Measurements from ENCODE around the gene NPEPL1.

Gene NPEPL1

DNA sequence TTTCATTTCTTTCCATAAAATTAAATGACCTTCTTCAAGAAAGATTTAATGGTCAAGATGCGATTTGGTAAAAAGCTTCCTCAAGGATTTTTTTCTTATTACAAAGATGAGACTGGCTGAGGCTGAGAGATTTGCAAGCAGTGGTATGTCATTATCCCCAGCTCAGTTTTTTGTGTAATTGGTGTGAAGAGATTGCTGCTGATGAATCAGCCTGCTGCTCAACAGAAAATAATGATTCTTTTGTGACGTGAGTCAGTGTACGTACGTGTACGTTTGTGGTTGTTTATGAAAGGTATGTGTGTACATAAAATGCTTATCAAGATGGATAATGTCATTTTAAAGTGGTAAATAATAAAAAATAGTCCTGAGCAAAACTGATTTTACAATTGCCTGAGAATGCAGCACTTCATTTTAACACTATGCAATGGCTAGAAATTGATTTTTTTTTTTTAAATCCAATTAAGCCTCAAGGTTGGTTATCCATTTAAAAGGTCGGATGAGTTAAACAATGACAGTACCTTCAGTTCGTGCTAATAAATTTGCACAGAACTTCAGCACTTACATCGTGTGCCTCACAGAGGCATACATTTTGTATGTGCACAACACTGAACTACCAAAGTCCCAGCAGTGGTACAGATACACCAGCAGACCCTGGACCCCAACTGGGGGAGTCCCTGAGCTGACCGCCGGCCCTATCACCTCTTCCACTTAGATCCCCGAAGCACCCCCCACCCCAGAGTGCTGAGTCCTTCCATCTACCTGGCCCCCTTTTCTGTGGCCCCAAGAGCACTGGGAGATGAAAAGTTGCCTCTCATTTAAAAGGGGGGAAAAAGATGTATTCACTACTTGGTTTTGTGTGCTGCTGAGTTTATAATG, 9.7 kb upstream of the NPEPL1 start:
- Mint-ChIP-seq H3K4me1 (no peaks in the 10 kb centered on the region), H3K4me3 (no peak overlapping the region), H3K9me3 (no peaks in the 10 kb centered on the region), H3K27me3 (no peaks in the 10 kb centered on the region), H3K36me3 (peaks cover 14% of the 10 kb centered on the region), H3K27ac (no peak overlapping the region)
- DNase-seq (ENCODE audit: low spot score in 2 of 2) (no peak), ATAC-seq (ENCODE audit: low read depth) (no peak)

DNA sequence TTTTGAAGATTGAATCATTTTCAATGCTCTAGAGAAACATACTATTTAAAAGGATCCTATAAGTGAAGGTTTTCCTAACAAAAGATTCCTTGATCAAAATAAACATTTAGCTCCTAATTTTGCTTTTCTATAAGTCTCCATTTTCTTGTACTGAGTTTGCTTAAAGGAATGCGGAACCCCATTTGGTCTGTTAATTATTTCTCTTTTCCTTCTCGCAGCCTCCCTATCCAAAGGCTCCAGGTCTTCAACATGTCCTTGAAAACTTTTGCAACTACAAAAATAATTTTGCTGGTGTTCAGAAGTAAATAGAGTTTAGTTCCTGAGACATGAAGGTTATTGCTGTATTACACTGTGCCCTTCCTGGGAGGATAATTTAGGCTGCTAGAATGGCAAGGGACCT, 8.3 kb upstream of the NPEPL1 start:
- no peaks in the 10 kb centered on the region for H3K9me3 Mint-ChIP-seq
- ATAC-seq (ENCODE audit: low read depth): no peak
- peaks cover 14% of the 10 kb centered on the region for H3K36me3 Mint-ChIP-seq

DNA sequence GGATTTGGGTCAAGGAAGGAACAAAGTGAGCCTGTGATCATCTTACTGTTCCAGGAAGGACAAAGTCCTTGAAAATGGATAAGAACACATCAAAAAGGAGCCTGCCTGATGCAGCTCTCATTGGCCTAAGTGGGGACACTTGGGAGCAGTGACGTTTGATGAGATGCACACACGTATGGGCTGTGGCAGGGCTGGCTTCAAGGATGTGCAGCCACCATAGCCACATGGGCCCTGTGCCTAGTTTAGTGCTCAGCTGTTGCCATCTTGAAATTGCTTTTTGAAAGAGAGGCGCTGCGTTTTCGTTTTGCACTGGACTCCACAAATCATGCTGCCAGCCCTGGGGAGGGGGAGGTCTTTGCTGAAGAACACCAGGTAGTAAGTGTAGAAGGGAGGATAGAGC, 6.6 kb upstream of the NPEPL1 start:
- Mint-ChIP-seq H3K27me3 (no peaks in the 10 kb centered on the region), H3K36me3 (peaks cover 10% of the 10 kb centered on the region), H3K27ac (no peak overlapping the region), H3K4me3 (no peak overlapping the region), H3K4me1 (no peaks in the 10 kb centered on the region), H3K9me3 (no peaks in the 10 kb centered on the region)
- no peak for ATAC-seq (ENCODE audit: low read depth)
- no peak for DNase-seq (ENCODE audit: low spot score in 2 of 2)

More for the DNA sequence above, 8.3 kb upstream of the NPEPL1 start:
- Mint-ChIP-seq H3K4me3 (no peak overlapping the region), H3K4me1 (no peaks in the 10 kb centered on the region), H3K27ac (no peak overlapping the region), H3K27me3 (no peaks in the 10 kb centered on the region)
- DNase-seq (ENCODE audit: low spot score in 2 of 2): no peak

DNA sequence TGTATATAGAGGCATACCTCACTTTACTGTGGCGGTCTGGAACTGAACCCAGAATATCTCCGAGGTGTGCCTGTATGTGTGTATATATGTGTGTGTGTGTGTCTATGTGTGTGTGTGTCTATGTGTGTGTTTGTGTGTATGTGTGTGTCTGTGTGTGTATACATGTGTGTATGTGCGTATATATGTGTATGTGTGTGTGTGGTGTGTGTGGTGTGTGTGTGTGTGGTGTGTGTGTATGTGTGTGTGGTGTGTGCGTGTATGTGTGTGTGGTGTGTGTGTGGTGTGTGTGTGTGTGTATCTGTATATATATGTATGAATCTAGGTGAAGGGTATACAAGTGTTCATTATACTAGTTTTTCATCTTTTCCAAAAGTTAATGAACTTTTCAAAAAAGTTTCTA, 4.2 kb upstream of the NPEPL1 start:
- DNase-seq (ENCODE audit: low spot score in 2 of 2) (no peak), ATAC-seq (ENCODE audit: low read depth) (no peak)
- H3K27me3 Mint-ChIP-seq: no peaks in the 10 kb centered on the region
- no peak overlapping the region for H3K4me3 Mint-ChIP-seq
- H3K9me3 Mint-ChIP-seq: no peaks in the 10 kb centered on the region
- peaks cover 7% of the 10 kb centered on the region for H3K36me3 Mint-ChIP-seq
- H3K27ac Mint-ChIP-seq: no peak overlapping the region
- H3K4me1 Mint-ChIP-seq: peaks cover 2% of the 10 kb centered on the region

DNA sequence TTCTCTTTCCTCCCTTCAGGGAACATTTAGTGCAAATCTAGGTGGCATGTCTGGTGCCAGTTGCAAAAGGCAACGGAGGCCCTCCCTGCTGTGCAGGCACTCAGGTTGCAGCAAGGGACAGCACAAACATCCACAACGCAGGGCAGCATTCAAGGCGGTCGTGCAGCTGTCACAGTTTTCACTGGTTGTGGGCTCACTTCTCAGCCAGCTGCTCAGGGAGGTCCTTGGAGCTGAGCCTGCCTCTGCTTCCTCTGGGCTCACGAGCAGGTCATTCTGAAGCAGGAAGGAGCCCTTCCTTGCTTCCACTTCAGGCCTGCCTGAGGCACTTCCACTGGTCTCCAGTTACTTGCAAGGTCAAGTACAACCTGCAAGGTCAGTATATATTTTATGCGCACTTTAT, 3.8 kb upstream of the NPEPL1 start:
- ATAC-seq (ENCODE audit: low read depth): no peak
- Mint-ChIP-seq H3K27me3 (no peaks in the 10 kb centered on the region), H3K4me1 (peaks cover 5% of the 10 kb centered on the region), H3K4me3 (no peak overlapping the region), H3K36me3 (peaks cover 7% of the 10 kb centered on the region), H3K27ac (no peak overlapping the region), H3K9me3 (no peaks in the 10 kb centered on the region)
- DNase-seq (ENCODE audit: low spot score in 2 of 2): no peak

DNA sequence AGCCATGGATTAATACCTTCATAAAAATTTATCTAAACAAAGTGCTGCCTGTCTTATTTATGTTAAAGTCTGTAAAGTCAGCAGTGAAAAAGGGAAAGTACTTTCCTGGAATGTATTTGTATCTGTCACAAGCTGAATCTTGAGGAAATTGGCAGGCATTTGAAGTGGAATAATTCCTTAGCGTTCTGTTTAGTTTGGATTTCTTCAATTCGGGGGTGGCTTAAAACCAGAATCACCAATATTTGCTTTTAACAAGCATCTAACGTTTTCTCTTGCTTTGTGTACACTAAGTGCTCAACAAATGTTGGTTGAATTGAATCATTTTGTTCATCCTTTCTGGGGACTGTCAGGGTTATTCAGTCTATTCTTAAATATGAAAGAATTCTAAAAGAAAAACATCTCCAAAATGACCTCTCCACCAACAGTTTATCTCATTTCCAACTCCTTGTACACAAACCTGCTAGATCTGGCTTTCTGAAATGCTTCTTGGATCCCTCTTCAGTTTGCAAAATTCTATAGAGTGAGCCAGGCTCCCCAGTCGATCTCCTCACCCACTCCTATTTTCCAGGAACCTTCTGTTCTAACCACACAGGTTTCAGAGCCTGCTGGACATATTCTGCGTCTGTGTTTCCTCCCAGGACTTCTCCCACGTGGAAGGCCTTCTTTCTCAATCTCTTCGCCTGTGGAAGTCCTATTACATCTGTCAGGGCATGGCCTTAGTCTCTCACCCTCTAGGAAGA, 2.0 kb upstream of the NPEPL1 start:
- Mint-ChIP-seq H3K4me1 (peaks cover 5% of the 10 kb centered on the region), H3K36me3 (peaks cover 4% of the 10 kb centered on the region), H3K4me3 (peak overlapping the region; percentile 30), H3K27me3 (no peaks in the 10 kb centered on the region), H3K27ac (no peak overlapping the region), H3K9me3 (no peaks in the 10 kb centered on the region)
- no peak for ATAC-seq (ENCODE audit: low read depth)
- no peak for DNase-seq (ENCODE audit: low spot score in 2 of 2)

DNA sequence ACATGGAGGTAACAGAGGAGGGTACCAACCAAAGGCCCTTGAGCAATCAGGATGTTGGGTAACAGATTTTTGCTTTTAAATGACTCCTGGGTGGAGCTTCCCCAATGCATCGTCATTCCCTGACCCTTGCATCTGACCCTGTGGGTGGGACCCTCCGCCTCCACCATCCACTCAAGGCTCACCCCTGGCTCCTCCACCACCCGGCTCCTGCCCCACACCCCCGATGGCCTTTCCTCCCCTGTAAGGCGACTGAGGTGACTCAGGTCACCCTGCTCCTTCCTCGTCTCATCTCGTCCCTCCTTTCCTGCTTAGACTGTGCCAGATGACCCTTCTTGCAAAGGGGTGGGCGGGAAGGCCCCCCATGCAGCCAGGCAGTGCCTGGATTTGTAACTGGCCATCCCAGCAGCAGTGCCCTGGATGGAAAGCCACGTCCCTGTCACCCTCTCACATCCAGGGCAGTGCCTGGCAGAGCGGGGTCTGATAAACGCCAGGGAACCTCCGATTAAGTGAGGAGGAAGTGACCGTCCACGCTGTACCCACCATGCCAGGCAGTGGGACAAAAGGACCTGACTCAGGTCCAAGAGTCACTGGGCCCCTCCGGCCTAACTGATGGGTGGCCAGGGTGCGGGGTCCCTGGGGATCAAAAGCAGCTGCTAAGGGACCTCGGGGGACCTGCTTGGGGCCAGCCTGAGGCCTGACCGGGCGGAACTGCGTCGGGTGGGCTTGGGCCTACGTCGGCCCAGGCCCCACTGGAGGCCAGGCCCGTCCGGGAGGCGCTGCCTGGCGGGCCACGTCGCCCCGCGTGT, 624 bp upstream of the NPEPL1 start:
- no peak for ATAC-seq (ENCODE audit: low read depth)

DNA sequence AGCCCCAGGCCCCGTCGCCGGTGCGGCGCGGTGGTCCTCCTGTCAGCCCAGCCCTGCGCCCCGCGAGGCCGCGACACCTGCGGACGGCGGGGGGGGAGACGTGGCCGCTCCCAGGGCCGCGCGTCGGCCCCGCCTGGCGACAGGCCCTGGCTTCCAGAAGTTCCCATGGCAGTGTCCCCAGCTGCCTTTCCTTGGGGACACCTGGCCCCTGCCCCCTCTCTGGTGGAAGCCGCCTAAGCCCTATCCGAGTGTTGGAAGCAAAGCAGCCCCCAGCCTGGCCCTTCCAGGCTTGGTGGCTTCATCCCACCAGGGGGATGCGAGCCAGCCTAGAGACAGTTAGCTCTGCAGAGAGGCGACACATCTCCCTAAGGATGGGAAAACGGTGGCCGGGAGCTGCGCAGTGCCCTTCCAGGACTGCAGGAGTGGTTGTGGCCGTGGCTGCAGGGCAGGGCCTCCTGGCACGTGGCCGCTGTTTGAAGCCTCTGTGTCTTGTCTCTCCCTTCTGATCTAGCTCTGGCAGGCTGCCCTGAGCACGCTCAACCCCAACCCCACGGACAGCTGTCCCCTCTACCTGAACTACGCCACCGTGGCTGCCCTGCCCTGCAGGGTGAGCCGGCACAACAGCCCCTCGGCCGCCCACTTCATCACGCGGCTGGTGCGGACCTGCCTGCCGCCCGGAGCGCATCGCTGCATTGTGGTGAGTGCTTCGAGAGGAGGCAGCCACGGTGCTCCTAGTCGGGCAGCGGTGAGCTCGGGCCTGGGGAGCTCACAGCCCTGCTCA, 816 bp downstream of the NPEPL1 start:
- peaks cover 5% of the 10 kb centered on the region for H3K4me1 Mint-ChIP-seq
- peak overlapping the region; percentile 81 for H3K4me3 Mint-ChIP-seq
- DNase-seq (ENCODE audit: low spot score in 2 of 2) (peak in 1 of 2 donors; percentile 18), ATAC-seq (ENCODE audit: low read depth) (no peak)
- no peaks in the 10 kb centered on the region for H3K9me3 Mint-ChIP-seq
- no peaks in the 10 kb centered on the region for H3K27me3 Mint-ChIP-seq
- no peak overlapping the region for H3K27ac Mint-ChIP-seq
- peaks cover 8% of the 10 kb centered on the region for H3K36me3 Mint-ChIP-seq

More for the DNA sequence above, 624 bp upstream of the NPEPL1 start:
- Mint-ChIP-seq H3K27me3 (no peaks in the 10 kb centered on the region), H3K4me1 (peaks cover 5% of the 10 kb centered on the region), H3K4me3 (peak overlapping the region; percentile 7), H3K9me3 (no peaks in the 10 kb centered on the region), H3K36me3 (peaks cover 6% of the 10 kb centered on the region), H3K27ac (no peak overlapping the region)
- no peak for DNase-seq (ENCODE audit: low spot score in 2 of 2)

DNA sequence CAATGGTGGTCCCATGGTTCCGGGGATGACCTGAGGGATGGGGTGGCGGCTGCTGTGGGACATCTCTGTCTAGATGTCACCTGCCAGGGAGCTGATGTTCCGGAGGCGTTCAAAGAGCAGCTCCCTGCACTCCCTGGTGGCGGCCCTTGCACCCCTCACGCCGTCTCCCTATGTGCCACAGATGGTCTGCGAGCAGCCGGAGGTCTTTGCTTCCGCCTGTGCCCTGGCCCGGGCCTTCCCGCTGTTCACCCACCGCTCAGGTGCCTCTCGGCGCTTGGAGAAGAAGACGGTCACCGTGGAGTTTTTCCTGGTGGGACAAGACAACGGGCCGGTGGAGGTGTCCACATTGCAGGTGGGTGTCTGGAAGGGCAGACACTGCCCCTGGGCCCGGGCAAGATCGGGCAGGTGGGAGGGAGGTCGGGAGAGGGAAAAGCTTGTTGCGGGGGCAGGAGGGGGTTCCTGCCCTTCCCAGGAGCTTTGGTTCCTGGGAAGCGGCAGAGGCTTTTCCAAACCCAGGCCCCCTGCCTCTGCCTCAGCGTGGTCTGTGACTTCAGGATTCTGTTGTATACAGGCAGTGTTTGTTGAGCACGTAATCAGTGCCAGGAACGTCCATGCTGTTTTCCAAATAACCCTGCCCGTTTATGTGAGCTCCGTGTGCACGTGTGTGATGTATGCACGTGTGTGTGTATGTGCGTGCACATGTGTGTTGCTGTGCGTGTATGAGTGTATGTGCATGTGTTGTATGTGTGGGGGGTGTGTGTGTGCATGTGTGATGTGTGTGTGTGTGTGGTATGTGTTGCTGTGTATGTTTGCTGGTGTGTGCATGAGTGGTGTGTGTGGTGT, 1.9 kb downstream of the NPEPL1 start:
- no peaks in the 10 kb centered on the region for H3K9me3 Mint-ChIP-seq
- H3K27me3 Mint-ChIP-seq: no peaks in the 10 kb centered on the region
- no peak overlapping the region for H3K4me3 Mint-ChIP-seq
- DNase-seq (ENCODE audit: low spot score in 2 of 2) (no peak), ATAC-seq (ENCODE audit: low read depth) (no peak)
- peaks cover 5% of the 10 kb centered on the region for H3K4me1 Mint-ChIP-seq
- no peak overlapping the region for H3K27ac Mint-ChIP-seq
- peaks cover 7% of the 10 kb centered on the region for H3K36me3 Mint-ChIP-seq

DNA sequence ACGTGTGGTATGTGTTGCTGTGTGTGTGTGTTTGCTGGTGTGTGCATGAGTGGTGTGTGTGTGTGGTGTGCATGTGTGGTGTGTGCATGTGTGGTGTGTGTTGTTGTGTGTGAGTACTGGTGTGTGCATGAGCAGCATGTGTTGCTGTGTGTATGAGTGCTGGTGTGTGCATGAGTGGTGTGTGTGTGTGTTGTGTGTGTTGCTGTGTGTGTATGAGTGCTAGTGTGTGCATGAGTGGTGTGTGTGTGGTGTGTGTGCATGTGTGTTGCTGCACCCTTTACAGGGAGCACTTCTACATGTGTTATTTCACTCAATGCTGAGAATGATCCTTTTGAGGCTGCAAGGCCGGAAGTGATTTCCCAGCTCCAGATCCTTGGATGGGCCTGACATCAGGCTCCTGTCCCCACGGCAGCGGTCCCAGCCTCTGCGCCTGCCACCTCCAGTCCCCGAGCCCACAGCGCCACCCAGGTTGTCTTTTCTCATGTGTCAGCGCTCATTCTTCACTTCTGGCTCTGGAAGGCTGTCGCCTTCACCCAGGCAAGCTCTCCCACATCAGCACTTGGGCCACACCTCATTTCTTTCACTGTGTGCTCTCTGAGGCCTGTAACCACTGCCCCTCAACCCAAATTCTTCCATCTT, 2.6 kb downstream of the NPEPL1 start:
- Mint-ChIP-seq H3K4me1 (peaks cover 5% of the 10 kb centered on the region), H3K36me3 (peaks cover 7% of the 10 kb centered on the region), H3K27me3 (no peaks in the 10 kb centered on the region), H3K27ac (no peak overlapping the region), H3K4me3 (no peak overlapping the region), H3K9me3 (no peaks in the 10 kb centered on the region)
- DNase-seq (ENCODE audit: low spot score in 2 of 2): no peak
- ATAC-seq (ENCODE audit: low read depth): no peak

DNA sequence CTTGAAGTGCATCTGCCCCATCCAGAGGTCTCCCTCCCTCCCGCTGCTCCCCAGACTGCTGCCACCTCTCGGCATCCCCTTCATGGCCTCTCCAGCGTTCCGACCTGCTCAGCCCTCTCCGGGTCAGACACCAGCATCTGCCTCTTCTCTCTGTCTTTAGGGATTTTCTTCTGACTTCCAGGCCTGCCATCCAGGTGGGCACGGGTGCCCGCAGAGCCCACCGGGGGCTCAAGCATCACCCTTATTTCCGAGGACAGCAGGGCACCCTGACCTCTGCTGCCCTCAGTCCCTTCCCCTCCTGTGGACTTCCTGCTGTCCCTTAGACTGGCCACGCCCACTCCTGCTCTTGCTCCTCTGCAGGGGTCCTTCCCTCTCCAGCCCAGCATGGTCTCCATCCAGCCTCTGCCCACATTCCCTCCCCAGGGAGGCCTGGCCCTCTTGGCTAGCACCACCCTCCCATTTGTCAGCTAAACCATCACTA, 3.3 kb downstream of the NPEPL1 start:
- Mint-ChIP-seq H3K4me3 (no peak overlapping the region), H3K27ac (no peak overlapping the region), H3K9me3 (no peaks in the 10 kb centered on the region), H3K27me3 (no peaks in the 10 kb centered on the region), H3K36me3 (peaks cover 10% of the 10 kb centered on the region), H3K4me1 (peaks cover 5% of the 10 kb centered on the region)
- ATAC-seq (ENCODE audit: low read depth): no peak
- no peak for DNase-seq (ENCODE audit: low spot score in 2 of 2)

DNA sequence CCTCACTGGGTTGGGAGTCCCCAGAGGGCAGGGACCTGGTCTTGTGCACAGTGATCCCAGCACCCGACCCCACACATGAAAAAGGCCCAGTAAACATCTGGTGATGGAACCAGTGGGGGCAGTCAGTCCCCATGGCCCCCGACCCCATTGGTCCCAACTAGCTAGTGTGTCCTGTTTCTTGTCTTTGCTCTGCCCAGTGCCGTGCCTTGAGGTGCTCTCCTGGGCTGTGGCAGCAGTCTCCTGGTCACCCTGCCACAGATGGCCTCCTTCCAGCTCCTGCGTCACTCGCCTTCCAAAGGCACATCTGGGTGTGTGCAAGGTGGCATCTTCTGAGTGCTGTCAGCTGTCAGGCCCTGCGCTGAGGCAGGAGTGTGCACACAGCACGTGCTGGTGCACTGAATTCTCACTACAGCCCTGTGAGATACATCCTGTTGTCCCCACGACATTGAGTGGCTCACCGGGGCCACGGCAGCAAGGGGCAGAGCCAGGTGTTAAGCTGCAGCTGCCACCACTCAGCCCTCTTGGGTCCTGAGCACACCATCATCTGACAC, 3.9 kb downstream of the NPEPL1 start:
- Mint-ChIP-seq H3K4me3 (no peak overlapping the region), H3K36me3 (peaks cover 11% of the 10 kb centered on the region), H3K27me3 (no peaks in the 10 kb centered on the region), H3K9me3 (no peaks in the 10 kb centered on the region), H3K27ac (no peak overlapping the region), H3K4me1 (peaks cover 5% of the 10 kb centered on the region)
- DNase-seq (ENCODE audit: low spot score in 2 of 2) (no peak), ATAC-seq (ENCODE audit: low read depth) (no peak)
